NCI-H146 treated with DMSO at 0.1 percent for 48 hours (cell line): Measurements from ENCODE around the gene MEF2C.
"Not testable (repeated sequence)": the region's sequence is repeated elsewhere in the genome, so short reads cannot be mapped to it uniquely, and the experiment has no call there.

Experiments used
- DNase-seq: peaks from one replicate; lab custom pipeline; 2025; ENCODE audit not compliant: unreplicated experiment; lab: John Stamatoyannopoulos, UW

Gene MEF2C

DNA sequence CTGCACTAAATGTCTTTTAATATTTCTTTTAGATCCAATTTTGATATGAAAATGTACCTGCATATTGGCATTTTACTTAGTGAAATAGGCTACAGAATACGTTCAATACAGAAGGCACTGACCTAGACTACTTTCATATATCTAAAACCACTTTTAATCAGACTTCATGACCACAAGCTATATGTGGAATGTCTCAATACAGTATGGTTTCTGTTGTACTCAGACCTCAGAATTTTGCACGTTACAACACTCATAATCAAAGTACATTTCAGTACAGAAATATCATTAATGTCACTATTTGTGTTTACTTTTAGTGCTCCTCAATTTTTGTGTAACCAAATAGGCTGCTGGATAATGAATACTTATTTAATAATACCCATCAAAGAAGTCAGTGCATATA, 74.8 kb downstream of the MEF2C start:
- no peak for DNase-seq

DNA sequence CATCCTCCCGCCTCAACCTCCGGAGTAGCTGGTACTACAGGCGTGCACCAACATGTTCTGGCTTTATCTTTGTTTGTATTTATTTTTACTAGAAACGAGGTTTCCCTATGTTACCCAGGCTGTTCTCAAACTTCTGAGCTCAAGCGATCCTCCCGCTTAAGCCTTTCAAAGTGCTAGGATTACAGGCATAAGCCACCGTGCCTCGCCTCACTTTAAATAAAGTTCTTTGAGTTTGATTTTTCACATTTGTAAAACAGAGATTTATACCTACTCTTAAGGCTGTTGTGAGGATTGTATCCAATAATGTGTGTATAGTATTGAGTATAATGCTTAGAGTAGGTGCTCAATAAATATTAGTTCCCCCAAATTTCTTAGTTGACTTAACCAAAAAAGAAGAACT, 75.7 kb downstream of the MEF2C start:
- no peak for DNase-seq

DNA sequence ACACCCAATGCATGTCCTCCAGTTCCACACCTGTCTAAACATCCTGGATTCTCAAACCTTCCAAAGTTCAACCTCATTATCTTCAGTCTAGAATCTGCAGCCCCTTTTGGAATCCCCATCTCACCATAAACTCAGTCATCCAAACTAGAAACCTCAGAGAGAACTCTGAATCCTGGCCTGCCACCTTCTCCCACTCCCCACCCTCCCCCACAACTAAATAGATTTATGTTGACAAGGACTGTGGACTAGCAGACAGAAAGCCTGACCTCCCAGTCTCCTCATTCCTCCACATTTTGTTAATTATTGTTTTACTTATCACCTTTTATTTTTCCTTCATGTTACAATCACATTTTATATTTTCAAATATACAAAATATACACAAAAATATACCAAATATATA, 76.6 kb downstream of the MEF2C start:
- no peak for DNase-seq

DNA sequence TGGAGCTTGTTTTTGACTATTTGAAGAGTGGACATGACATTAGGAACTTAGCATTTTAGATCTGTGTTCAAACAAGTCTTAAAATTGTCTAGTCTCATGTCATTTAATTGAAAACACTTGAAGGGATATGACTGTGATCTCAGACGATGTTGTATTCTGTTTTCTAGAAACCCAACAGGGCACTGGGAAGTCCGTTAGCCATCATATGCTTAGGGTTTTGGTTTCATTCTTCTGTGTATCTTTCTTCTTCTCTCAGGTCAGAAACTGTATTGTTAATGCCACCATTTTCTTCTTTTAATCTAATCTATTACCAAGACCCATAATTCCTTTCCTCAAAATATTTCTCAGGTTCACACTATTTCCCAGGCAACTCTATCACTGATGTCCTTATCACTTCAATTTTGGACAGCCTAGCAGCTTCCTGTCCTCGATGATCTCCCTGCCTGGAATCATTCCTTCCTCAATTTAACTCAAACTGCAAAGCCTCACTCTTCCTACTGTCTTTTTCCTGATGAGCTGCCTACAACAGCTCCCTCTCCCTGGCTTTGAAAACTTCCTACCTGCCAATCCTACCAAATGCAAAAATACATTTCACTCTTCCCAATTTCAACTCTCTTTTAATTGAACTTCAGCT, 77.7 kb downstream of the MEF2C start:
- no peak for DNase-seq

DNA sequence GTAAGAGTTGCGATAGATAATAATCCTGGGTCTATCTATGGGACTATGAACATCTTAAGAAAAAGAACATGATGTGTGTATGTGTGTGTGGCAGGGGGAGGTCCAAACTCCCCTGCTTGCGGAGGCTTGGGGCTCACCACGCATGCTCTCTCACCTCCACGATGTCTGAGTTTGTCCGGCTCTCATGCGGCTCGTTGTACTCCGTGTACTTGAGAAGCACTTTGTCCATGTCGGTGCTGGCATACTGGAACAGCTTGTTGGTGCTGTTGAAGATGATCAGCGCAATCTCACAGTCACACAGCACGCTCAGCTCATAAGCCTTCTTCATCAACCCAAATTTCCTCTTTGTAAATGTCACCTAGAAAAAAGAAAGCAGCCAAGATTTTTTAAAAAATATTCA, 78.5 kb downstream of the MEF2C start:
- no peak for DNase-seq

DNA sequence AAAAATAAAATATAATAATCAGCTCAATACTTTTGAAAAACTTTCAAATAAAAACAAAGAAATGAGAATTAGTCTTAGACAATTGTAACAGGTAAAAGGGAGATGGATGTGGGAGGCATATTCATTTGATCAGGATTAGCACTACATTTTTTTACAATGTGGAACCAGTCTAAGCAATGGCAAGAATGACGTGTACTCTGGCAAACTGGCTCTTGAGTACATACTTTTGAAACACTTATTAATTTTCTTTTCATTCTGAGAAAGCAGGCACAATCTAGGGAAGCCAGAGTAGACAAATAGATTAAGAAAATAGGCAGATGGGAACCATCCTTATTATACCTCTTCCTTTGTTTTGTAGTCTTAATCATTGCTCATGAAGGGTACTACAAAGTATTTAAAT, 79.7 kb downstream of the MEF2C start:
- DNase-seq = no peak

DNA sequence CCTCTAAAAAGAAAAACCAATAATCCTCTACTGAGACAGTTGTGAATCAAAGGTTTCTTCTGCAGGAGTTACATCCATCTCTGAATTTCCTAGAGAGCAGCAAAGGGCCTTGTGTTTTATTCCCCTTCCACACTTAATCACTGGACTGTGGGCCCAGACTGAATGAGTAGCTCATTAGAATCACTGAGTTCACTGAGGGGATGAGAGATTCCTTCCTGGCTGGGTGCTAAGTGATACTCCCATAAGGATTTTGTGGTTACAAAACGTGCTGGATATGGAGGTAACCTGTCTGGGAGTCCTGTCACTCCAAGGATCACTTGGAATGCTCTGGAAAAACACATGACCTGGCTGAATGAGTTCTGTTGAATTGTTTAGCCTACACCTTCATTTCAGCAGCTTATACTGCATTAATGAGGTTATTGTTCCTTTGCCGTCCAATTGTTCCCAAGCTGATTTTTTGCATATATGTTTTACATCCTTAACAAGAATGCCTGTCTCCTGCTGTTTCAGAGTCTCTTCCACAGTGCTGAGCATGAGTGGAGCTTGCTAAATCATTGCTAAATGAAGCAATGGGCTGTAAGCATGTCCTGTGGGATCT, 82.9 kb downstream of the MEF2C start:
- DNase-seq = no peak

DNA sequence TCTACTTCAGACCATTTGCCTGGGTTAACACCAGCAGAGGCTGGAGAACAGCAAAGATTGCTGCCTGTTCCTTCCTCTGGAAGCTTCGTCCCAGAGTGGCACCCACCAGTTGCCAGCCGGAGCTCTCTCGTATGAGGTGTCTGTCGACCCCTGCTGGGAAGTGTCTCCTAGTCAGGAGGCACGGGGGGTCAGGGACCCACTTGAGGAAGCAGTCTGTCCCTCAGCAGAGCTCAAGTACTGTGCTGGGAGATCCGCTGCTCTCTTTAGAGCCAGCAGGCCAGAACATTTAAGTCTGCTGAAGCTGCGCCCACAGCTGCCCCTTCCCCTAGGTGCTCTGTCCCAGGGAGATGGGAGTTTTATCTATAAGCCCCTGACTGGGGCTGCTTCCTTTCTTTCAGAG, 84.1 kb downstream of the MEF2C start:
- DNase-seq = not testable (repeated sequence)

DNA sequence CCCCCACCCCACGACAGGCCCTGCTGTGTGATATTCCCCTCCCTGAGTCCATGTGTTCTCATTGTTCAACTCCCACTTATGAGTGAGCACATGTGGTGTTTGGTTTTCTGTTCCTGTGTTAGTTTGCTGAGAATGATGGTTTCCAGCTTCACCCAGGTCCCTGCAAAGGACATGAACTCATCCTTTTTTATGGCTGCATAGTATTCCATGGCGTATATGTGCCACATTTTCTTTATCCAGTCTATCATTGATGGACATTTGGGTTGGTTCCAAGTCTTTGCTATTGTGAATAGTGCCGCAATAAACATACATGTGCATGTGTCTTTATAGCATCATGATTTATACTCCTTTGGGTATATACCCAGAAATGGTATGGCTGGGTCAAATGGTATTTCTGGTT, 89.2 kb downstream of the MEF2C start:
- DNase-seq = not testable (repeated sequence)

DNA sequence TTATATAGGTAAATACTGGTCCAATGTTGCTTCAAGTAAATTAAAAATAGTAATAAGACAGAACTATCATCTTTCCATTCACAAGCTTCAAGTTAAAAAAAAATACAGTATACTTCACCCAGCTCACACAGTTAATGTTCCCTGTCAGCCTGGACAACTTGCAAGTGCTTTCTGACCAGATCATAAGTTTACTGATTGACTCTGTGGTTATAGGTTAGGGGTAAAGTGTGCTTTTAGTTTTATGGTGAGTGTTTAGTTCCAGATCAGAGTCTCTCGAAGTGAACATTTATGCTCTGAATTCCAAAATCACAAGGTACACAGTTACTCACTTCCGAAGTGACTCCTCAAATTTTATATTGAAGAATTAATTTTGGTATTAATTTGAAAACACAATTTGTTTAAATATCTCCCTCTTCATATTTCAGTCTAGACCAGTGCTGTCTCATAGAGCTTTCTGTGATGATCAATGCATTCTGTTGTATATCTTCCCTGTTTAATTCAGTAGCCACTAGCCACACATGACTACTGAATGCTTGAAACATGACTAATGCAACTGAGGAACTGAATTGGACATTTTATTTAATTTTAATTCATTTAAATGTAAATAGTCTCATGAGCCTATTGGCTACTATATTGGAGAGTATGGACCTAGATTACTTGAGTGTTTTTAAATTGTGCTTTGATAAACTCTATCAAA, 90.7 kb downstream of the MEF2C start:
- DNase-seq = no peak

DNA sequence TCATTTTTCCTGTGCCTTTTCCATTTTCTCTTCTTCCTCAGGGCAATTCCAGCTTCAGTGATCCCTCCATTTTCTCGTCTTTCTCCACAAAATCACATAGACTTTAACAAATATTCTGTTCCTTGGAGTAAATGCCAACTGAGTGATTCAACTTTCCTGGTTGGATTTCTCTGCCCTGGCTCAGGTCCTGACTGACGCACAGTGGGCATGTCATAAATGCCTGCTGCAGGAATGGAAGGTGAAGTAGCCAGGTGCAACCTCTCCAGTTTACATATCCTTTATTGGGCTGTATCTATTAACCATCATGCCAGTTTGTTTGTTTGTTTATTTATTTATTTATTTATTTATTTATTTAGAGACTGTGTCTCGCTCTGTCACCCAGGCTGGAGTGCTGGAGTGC, 95.1 kb downstream of the MEF2C start:
- no peak for DNase-seq

DNA sequence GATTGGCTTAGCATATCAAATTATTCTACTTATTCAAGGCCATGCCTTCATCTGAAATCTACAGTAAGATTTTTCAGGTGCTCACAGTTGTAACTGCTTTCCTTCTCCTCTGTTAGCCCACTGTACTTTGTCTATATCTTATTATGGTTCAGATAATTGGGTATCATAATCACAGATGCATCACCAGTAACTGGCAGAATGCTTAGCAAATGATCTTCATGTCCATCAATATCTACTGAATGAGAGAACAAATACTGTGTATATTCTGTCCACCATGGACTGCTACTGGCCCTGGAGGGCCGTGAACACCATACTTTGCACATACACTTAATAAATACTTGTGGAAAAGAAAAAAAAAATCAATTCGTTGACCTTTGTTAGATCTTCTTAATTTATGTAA, 96.2 kb downstream of the MEF2C start:
- DNase-seq = no peak

DNA sequence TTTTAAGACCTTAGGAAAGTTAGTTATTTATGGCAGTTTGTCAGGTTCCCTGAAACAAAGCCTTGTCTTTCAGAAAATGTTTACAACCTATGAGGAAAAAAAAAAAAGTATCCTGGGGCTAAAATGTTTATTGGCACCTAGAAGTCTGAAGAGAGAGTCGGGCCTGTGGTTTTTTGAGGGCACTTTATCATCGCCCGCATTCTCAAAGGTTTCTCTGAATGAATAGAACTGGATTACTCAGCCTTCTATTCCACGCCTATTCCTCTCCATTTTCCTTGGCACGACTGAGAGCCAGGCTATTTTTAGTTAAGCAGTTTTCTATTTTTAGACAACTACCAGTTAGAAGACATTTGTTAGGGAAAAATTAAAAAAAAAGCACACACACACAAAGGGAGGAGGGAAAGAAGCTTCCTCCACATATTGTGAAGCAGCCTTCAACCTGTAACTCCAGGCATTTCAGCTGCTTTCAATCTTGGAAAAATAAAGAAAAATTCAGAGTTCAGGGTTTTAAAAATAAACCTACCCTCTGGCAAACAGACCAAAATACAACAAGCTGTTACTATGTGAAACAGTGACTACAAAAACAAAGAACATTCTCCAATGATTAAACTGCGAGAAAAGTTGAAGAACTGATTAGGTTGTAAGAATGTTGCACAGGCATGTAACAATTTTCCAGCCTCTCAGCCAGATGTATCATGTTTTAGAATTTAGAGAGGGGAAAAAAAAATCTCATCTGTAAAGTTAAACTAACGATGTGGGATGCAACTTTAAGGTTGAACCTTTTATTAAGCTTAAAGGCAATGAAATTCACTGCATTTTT, 97.0 kb downstream of the MEF2C start:
- DNase-seq = no peak

DNA sequence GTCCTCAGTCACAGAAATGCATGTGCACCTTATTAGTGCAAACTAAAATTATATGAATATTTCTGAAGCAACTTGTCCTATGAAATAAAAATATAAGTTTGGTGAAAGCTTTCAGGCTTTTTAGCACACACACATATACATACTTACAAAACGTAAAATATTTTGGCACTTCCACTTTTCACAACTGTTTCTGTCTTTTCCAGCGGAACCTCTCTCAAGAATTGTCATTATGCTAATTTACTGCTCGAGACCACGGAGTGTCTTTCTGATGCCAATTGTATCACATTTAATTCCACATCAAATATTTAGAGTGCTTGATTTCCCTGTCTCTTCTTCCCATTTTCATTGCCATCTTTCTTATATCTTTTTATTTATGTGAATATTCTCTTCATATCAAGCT, 100.4 kb downstream of the MEF2C start:
- DNase-seq = no peak

DNA sequence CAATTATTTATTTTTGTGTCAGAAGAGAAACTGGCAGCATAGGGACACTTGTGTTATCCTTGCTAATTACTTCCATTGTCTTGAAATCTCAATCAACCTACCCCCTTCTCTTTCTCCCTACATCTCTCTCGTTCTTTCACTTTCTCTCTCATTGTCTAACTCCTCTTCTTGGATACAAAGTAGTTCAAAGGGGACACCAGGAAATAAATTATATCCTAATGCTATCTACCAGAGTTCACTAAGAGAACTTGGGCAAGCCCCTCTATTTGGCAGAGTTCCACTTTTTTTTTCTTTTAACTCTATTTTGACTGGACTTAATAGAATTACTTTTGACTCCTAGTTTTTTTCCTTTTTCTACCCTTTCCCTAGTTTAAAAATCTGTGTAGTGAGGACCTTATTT, 102.2 kb downstream of the MEF2C start:
- no peak for DNase-seq

DNA sequence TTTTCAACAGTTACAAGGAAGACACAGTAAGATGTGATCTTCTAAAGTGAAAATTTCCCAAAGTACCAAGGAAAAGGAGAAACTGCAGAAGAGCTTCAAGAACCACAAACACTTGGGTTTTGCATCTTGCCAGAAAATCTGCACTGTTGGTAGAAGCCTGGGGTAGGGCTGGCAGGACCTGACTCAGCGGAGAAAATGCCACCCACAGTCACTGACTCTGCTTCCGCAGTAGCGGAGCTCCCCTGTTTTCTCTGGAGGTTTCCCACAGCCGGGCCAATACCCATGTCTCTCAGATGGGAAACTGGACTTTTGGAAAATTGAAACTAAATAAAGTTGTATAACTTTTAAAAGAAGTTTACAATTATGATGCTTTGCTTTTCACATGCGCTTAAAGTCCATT, 104.2 kb downstream of the MEF2C start:
- no peak for DNase-seq

DNA sequence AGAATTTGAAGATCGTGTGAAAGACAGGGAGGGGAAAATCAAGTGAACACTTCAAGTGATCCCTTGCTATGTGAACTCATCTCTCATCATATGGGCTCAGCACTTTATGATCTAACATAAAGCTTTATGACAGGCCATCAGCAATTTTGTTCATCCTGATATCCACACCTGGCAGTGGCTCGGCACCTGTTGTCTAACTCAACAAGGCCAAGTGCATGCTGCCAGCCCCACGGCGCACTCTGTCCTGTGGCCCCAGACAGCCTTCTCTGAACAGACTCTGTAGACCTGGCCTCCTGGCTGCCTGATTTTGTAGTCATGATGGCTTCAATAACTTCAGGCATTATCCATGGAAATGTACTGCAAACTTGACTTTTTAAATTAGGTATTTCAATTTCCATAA, 106.3 kb downstream of the MEF2C start:
- no peak for DNase-seq

DNA sequence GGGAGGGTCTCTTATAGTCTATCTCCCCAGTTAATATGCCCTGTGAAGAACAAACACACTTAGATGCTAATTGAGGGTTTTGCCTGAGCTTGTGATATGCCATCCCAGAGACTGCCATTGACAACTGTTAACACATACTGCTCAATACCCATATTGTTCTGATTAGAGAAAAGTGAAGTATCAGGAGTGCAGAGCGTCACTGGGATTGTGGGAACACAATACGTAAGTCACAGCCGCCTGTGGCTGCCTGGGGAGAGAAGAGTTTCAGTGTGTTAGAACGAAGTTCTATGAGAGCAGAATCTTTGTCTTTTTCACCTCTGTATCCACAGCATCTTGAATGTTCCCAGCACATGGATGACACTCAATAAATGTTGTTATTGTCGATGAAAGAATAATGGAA, 110.2 kb downstream of the MEF2C start:
- DNase-seq = no peak

DNA sequence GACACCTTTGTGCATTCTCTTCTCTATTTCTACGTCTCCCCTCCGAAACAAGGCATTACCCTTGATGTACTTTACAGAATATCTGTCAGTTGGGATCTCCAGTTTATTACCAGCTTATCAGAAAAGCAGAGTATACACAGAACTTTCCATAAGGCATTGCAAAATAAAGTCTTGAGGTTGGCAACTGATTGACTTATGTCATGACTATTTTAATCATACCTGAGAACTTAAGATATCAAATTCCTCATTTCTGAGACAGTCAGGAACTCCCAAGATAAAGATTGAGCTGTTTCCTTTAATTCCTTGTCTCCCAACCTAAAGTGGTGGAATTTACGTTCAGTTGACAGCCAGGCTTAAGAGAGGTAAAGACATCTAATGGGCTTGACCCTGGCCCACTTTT, 110.9 kb downstream of the MEF2C start:
- no peak for DNase-seq

DNA sequence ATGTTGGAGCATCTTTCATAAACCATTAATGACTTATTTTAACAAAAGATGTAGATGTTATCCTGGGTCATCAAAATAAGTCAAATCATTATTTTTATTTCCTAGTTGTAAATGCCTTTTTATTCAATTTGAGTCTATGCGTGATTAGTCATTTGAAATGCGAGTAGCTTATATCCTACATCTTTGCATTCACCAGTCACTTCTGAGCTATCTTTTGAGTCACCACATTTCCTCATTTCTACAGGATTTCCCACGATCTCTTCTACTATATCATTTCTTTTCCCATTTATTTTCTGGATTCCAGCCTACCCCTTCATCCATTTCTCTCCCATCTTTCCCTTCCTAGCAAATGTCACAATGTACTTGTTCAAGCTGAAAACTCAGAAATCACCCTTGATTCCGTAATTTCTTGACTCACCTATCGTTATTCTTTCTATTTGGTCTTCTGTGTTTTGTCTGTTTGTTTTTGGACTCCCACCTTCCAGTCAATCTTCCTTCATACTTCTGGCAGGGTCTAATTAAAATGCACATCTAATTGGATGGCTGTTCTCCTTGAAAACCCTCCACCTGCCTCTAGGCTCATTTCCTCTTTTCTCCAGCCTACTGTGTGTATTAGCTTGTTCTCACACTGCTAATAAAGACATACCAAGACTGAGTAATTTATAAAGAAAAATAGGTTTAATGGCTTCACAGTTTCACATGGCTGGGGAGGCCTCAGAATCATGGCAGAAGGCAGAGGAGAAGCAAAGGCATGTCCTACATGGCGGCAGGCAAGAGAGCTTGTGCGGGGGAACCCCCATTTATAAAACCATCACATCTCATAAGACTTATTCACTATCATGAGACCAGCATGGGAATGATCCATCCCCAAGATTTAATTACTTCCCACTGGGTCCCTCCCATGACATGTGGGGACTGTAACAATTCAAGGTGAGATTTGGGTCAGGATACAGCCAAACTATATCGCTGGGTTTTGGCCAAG, 112.4 kb downstream of the MEF2C start:
- no peak for DNase-seq

DNA sequence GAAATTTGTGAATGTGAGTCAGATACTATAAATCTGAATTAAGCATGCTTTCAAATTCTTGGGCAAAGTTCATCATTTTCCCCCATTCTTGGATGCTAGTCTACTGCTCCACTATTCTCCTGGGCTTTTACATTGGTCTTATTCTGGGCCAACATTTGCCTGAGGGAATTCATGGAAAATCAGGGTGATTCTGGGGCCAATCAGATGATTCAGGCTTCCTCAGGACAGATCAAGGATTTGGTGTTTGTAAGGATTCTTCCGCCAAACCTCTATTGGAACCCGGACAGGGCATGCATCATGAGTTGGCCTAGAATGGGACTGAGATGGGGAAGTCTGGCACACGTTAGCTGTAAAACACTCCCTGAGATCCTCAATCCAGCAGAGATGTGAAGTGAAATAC, 113.8 kb downstream of the MEF2C start:
- no peak for DNase-seq
